Stimulated activated CD4-positive, alpha-beta T cell treated with anti-CD3 and anti-CD28 coated beads, TNF-alpha, amount 100 ng/mL, for 4 hours (primary cell): ENCODE data around the gene ZCCHC7.
A peak's percentile ranks its signal among the peaks of the same experiment; 100 is the strongest.
"Not testable (repeated sequence)": the region's sequence is repeated elsewhere in the genome, so short reads cannot be mapped to it uniquely, and the experiment has no call there.

ENCODE experiments used
- DNase-seq, 3 experiments: peaks; one replicate each; pipeline ENCODE4 v3.0.0-alpha.2; 2020; ENCODE audit warnings: low read depth in 3 of 3

Gene ZCCHC7

DNA sequence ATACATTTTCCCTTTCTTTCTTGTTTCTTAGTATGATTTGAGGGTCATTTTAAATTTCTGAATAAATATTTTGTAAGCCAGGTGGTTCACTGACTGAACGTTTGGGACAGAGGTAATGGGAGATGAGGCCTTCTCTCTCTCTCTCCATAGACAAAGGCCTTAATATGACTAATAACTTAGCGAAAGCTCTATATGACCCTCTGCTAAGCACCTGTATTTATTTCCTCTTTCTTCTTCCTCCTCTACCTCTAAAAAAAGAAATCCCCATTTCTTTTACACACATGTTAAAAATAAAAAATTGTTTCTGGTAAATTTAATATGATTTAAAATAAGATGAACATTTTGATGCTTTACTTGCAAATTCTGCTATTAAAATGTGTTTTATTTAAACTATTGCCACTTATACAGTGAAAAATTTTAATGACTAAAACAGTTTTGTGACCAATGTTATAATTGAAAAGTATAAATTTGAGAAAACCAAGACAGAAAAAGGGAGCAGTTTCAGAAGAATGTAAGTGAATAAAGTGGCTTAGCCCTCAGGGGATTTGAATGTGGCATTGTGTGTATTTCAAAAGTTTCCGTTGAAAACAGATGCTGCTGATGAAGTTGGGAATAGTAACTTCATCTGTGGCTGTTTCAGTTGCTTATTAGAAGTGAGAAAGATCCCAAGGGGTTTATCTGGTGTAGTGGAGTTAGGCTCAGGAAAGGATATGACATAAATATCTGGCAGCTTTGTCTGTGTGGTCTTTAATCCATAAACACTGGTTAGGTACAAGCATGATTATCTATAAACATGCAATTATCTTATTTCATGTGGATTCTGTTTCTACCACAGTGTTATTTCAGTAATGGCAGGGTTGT is 173.5 kb downstream of the ZCCHC7 start:
- no peak for DNase-seq

- DNase-seq, result no peak
These were observed 174.8 kb downstream of the ZCCHC7 start for GRCh38 chr9:37295178-37295577.

DNA sequence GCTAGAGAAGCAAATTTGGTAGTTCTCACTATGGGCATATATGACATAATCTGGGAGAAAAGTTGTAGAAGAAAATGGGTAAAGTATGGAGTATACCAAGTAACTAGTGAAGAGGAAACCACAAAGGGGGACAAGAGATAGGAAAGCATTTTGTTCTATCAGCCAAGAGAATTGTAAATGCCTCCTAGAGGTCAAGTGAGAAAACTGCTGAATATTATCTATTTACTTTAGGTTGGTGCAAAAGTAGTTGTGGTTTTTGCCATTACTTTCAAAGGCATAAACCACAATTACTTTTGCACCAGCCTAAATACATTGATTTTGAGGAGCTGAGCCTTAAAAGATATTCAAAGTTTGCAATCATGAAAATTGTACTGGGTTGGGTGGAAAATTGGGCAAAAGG is 175.4 kb downstream of the ZCCHC7 start:
- DNase-seq, result no peak

DNA sequence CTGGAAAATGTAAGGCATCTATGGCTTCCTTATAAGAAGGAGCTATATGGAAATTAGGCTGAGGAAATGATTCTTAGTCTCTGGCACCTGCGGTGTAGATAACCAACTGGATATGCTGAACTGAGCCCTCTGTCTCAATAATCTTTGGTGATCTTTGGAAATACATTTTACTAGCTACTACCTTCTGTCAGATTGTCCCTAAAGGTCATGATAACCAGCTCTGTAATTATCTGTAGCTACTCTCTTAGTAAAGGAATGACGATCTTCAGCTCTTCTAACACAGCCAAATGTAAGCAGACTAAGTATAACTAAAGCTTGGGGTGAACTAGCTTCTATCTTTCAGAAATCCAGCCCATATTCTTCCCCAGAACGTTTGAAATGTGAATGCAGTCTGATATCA is 177.2 kb downstream of the ZCCHC7 start:
- no peak for DNase-seq

- DNase-seq, result no peak
These were observed 180.2 kb downstream of the ZCCHC7 start for GRCh38 chr9:37300620-37301019.

- no peak for DNase-seq
These were observed 180.9 kb downstream of the ZCCHC7 start for GRCh38 chr9:37301042-37301853.

DNA sequence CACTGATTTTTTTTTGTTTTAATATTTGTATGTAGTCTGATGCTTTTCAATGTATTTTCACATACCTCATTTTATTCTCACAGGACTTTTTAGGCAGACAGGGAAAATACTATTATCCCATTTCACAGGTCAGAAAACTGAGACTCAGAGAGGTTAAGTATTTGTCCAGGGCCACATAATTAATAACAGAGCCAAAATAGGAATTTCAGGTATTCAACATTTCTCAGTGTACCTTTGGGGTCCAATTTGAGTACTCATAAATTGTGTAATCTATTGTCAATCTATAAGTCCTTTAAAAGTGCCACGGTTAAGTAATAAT is 181.4 kb downstream of the ZCCHC7 start:
- no peak for DNase-seq

DNA sequence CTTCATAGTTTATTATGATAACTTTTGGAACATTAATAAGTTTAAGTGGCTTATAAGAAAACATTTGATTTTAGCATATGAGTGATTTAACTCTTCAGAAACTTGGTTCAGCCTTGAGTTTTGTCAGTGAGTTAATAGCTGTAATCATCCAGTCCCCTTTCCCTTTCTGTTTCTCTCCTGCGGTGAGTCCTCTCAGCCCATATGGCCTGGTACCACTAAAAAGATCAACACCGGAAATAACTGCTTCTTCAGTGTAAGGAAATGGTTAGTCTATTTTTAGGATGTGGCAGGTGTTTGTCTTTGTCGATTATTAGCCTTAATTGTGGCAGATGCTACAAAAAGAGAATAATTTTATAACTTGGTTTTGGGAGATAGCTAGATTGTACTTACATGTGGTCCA is 181.9 kb downstream of the ZCCHC7 start:
- peak in 1 of 3 experiments; percentile 14 for DNase-seq

DNA sequence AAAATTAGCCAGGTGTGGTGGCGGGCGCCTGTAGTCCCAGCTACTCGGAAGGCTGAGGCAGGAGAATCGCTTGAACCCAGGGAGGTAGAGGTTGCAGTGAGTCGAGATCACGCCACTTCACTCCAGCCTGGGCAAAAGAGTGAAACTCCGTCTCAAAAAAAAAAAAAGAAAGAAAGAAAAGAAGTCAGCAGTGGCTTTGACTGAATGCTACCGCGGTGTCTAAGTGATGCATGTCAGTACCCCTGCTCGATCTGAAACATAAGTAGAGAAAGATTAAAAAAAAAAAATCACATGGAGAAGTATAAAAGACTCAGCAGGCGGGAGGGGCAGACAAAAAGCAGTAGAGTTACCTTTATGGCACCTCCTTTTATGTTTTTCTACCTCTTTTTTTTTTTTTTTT is 182.9 kb downstream of the ZCCHC7 start:
- DNase-seq, result not testable (repeated sequence)

- DNase-seq, result no peak
These were observed 188.8 kb downstream of the ZCCHC7 start for GRCh38 chr9:37309136-37309535.

DNA sequence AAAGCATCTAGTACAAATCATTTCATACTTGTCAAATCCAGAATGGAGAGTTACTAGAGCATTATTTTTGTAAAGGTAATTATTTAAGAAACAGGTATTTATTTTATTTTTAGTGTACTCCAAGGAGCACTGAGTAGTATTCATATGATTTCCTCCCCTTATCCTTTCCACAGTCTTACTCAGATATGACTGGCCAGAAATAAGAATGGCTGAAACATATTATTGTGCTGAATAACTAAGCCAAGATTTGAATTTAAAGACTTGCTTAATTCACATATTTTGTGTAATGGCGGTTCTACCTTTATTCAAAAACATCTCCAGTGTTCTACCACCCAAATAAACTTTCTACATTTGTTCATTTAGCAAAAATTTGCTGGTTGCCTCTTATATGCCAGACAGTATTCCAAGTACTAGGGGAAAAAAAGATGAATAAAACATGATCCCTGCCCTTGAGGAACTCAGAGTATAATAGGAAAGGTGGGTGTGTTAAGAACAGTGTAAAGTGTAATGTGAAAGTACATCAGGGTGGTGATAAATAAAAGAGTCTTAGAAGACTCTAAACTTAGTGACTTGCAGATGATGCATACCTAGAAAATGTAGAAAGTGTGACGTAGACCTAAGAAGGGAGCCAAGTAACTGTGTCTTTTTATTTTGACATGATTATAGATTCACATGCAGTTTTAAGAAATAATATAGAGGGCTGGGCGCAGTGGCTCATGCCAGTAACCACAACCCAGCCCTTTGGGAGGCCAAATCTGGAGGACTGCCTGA is 191.7 kb downstream of the ZCCHC7 start:
- no peak for DNase-seq

DNA sequence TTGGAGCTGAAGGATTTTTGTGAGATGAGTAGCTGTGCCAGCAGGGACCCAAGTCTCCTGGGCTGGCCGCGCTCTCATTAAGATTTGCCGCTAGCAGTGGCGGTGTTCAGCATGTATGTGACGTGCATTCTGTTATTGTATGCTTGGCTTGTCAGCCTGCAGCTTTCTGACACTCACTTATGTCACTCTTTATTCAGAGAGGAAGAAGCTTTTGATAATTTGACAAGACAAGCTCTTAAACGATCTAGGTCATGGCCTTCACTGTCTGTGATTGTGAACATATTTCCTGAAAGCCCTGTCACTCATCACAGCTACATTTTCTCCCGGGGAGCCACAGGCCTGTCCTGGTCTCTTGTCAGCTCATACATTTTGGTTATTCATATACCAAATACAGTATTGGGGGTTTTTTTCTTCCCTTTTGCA is 203.9 kb downstream of the ZCCHC7 start:
- no peak for DNase-seq

- DNase-seq, result no peak
These were observed 204.5 kb downstream of the ZCCHC7 start for GRCh38 chr9:37324691-37325490.

DNA sequence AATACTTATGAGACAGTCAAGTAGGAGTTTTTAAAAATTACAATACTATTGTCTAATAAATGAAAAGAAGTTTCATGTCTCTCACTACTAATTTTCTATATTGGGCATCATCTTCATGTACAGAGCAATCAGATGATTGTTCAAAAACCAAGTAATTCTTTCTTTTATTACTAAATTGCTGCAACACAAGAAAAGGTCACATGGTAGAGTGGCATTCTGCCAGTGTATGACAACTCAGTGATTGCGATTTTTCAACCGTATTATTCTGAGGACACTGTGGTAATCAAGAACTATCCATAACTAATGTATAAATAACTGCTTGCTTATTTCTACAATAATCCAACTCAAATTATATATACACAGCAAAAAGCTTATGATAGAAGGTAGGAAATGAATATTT is 205.4 kb downstream of the ZCCHC7 start:
- no peak for DNase-seq

DNA sequence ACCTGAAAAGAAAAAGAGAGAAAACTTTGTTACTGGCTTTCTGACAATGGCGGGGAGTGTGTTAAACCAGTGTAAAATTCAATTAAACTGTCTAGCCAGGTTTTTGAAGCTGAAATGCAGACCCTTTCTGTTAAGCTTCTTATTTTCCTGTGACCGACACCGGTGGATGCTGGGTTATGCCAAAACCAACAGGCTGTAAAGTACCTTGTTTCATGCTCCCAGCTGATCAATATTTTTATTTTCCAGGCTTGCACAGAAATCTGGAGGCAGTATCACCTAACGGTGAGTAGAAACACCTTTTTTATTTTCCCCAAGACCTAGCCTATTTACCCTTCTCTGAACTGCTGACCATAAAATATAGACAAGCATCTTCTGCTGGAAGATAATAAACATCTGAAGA is 207.2 kb downstream of the ZCCHC7 start:
- no peak for DNase-seq

DNA sequence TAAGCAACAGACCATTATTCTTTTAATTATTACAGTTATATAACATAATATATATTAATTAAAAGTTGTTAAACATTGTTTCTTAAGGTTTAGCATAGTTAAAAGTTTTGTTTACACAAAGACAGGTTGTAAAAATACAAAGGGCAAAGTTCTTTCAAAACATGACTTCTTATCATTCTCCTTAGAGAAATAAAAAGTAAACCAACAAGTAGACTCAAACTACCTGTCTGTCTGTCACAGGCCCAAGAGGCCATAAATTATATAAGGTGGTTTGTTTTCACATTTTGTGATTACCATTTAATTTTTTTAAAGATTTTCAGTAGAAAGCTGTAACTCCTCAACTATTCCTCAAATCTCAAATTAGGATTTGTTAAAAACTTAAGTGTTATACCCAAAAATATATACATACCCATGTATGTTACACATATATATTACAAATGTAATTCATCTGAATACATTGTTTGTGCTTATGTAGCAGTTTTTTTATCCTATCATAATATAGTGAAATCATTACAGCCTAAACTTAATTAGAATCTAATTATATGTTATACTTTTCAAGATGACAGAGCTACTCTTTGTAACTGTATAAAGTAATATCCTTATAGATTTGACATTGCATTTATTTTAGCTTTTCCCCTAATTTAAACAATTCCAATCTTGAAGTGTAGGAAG is 208.3 kb downstream of the ZCCHC7 start:
- DNase-seq, result no peak

- no peak for DNase-seq
These were observed 209.2 kb downstream of the ZCCHC7 start for GRCh38 chr9:37329576-37329975.

DNA sequence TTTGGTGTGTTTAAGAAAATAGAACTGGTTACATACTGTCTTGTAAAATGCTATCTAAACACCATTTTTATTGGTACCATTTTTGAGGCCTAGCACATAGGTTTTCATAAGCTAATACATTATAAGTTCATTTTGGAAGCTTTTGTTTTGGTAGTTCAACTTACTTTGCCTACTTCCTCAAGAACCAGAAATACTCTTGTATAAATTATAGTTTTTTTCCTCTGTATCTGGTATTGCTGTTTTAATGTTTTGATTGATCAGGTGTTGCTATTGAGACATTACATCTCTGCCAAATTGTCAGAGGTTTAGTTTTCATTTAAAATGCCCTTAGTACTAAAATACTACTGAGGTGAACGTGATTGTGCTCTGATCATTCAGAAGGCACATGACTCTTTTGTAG is 211.5 kb downstream of the ZCCHC7 start:
- DNase-seq, result no peak

DNA sequence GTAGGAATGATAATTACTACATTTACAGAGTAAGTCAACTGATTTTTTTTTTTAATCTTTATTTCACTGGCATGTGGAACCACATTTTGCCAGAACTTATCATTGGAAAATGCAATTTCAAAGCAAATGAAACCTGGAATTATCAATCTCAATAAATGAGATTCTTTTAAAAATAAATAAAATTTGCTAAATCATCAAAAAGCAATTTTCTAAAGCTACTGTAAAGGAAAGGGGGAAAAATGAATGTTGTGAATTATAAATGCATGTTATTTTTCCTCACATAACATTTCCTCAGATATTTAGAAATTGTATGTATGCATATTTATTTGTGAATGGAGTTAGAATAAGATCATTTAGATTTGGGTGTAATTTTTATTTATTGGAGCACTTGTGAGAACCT is 212.2 kb downstream of the ZCCHC7 start:
- DNase-seq, result no peak

DNA sequence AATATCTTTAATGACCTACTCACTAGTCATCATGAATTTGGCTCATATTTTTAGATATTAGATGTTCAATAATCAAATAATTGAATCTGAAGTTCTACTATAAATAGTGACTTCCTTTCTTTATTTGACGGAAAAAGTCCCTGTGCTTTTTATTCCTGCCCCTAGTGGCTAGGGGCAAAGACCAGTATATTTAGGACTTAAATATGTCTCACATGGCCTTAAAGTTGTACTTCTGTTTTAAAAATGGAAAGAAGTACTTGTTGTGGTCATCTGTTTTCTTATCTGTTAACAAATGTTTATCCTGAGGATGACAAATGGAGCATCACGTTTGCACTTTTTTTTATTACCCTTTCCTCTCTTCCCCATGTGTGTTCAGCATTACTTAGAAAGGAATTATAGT is 212.9 kb downstream of the ZCCHC7 start:
- DNase-seq, result no peak

DNA sequence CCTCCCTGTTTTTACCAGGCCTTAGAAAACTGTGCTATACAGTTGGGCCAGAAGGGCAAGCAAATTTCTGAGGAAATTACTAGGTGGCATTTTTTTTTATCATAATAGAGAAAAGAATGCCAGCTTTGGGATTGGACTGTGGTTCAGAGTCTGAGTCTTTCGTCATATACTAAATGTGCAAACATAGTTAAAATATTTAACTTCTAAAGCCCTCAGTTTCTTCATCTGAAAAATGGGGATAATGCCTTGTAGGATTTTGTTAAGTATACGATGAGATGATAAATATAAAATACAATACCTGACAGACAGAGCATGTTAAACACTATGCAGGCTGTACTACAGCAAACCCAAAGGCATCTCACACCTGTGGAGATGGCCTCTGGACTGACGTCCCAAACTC is 214.9 kb downstream of the ZCCHC7 start:
- no peak for DNase-seq
